Heart right ventricle (tissue), 16 donors: Measurements from ENCODE around the gene GKN1. TPM values are rescaled to one million over a fixed set of nuclear protein-coding genes. Genes with fewer than 3 reads are reported as not detected.

Source experiments
- ATAC-seq, 8 donors: fragments of 200-7000 bp; cut with Tn5 transposase; one replicate each; pipeline ENCODE4 v1.9.1; 2020; ENCODE audit warnings: mild to moderate bottlenecking in 8 of 8, moderate library complexity in 8 of 8, moderate number of reproducible peaks in 1 of 8
- DNase-seq, 2 donors: peaks; one replicate each; pipeline ENCODE4 v3.0.0-alpha.2; 2020
- H3K27ac ChIP-seq, 10 donors: fragments of 200-600 bp; sonication (generic) in 2 of 10; one replicate each; pipeline versions ENCODE4 v1.5.0 to v1.8.0; 2020 to 2022; ENCODE audit warnings: mild to moderate bottlenecking in 3 of 10
- H3K27me3 ChIP-seq, 7 donors: fragments of 200-600 bp; one replicate each; pipeline ENCODE4 v1.8.0; 2021 to 2022; ENCODE audit warnings: mild to moderate bottlenecking in 2 of 7
- H3K36me3 ChIP-seq, 9 donors: fragments of 200-600 bp; sonication (generic) in 1 of 9; one replicate each; pipeline versions ENCODE4 v1.5.0 to v1.8.0; 2020 to 2022; ENCODE audit warnings: mild to moderate bottlenecking in 2 of 9
- H3K4me1 ChIP-seq, 9 donors: fragments of 200-600 bp; sonication (generic) in 1 of 9; one replicate each; pipeline versions ENCODE4 v1.5.0 to v1.8.0; 2020 to 2022; ENCODE audit warnings: mild to moderate bottlenecking in 4 of 9
- H3K4me3 ChIP-seq, 10 donors: fragments of 200-600 bp; sonication (generic) in 2 of 10; one replicate each; pipeline versions ENCODE4 v1.5.0 to v1.8.0; 2020 to 2022; ENCODE audit warnings: mild to moderate bottlenecking in 7 of 10, moderate library complexity in 2 of 10
- H3K9me3 ChIP-seq, 11 donors: fragments of 200-600 bp in 10 of 11; sonication (generic) in 2 of 11; one replicate each; pipeline versions ENCODE4 v1.5.0 to v1.8.0; 2013 to 2022; ENCODE audit warnings: mild to moderate bottlenecking in 2 of 11, control low read depth in 1 of 11, moderate library complexity in 1 of 11
- CTCF ChIP-seq, 9 donors: fragments of 200-600 bp; sonication (generic) in 2 of 9; IDR thresholded peaks; one replicate each; pipeline versions ENCODE4 v1.5.0 to v1.8.0; 2021 to 2022; ENCODE audit warnings: antibody characterized with exemption in 9 of 9, mild to moderate bottlenecking in 5 of 9, moderate library complexity in 1 of 9
- WGBS, 2 donors: extraction: QIAGEN DNeasy Blood & Tissue Kit; methylation state at CpG; one replicate each; pipeline ENCODE4 v1.1.7; 2013; ENCODE audit warnings: inconsistent platforms in 1 of 2; 5-methylcytosine and 5-hydroxymethylcytosine counted together
- intact Hi-C, 10 donors: fragments of 100-400 bp; cut with DNase I; formaldehyde crosslinking; loops; one replicate each; pipeline versions ENCODE4 v1.11.1 to v1.14.2; 2022
- polyA plus RNA-seq, 2 donors: library from polyadenylated mRNA; stranded (reverse); fragments of 200-250 nt; gene quantifications; one replicate each; pipeline ENCODE4 v1.2.3, GENCODE V29; 2013
- total RNA-seq, 10 donors: library from RNA; stranded (reverse); fragmentation: NEBNext Ultra II Directional in 3 of 10; extraction: Animal tissue kit (Norgen Biotek cat#: 25700) in 3 of 10; gene quantifications; one replicate each; pipeline versions ENCODE4 v1.2.1 to v1.2.4, GENCODE V29; 2021 to 2023
- donor health status: Arrhythmogenic right ventricular cardiomyopathy.
- donor health status: ischemic (EF 13 %, LVEDD 7.1; RV severe dilation, severe dysfunction).
- donor health status: healthy with polysubstance abuse.
- donor health status: DM: no; HTN: yes; CAD: no.
- donor health status: DM: no; HTN: no; CAD: no.
- donor health status: ischemic (EF 25% LVEDD 6.9; RV normal size, moderate dysfunction).
- donor health status: ischemic (EF 25% LVEDD 5.7; RV mildly dilated, moderate dysfunction).
- donor health status: healthy.
- donor health status: DM: yes; HTN: yes; CAD: no.
- donor health status: Ischemic cardiomyopathy.
- donor health status: ischemic (EF 35%, LVEDD 5.7; RV mildly dilated, moderate dysfunction).
- donor health status: nonischemic (EF 11% LVEDD 7.7; RV severe dilation, severe dysfunction).
- donor health status: DM: yes; HTN: yes; CAD: no.
- donor health status: PGD.
- donor health status: ischemic (EF 29% LVEDD 5.4; RV normal size, mild dysfunction).
- donor health status: nonischemic (EF 23%, LVEDD 6.1; RV moderate dilation, normal function).

GKN1 gene
- total and polyA plus RNA-seq, 12 donors, result 0.19 TPM; not detected in 11

GRCh38 chr2:68936427-68936826 is 38.0 kb upstream of the GKN1 start:
- H3K9me3 ChIP-seq, result peaks cover 0 to 14% (median 0%) of the 10 kb centered on the region in 11 donors
- DNase-seq, result no peak
- peaks cover 0 to 4% (median 0%) of the 10 kb centered on the region in 7 donors for H3K27me3 ChIP-seq
- H3K4me1 ChIP-seq, result peaks cover 0 to 14% (median 0%) of the 10 kb centered on the region in 9 donors
- intact Hi-C loops, result no loop called here
- no peak overlapping the region for H3K27ac ChIP-seq
- no peak overlapping the region for H3K4me3 ChIP-seq
- 60 to 62% methylated on average over 2 of the region's 2 CpGs for WGBS, 2 donors
- no peak for TF ChIP-seq CTCF (IDR thresholded peaks at IDR 0.05)
- ATAC-seq, result no peak
- no peaks in the 10 kb centered on the region for H3K36me3 ChIP-seq

- 86 to 88% methylated on average over 1 of the region's 1 CpG for WGBS, 2 donors
- H3K36me3 ChIP-seq, result no peaks in the 10 kb centered on the region
- intact Hi-C loops, result no loop called here
- peak in 1 of 8 donors; percentile 26 for ATAC-seq
- H3K27me3 ChIP-seq, result peaks cover 0 to 4% (median 0%) of the 10 kb centered on the region in 7 donors
- H3K4me3 ChIP-seq, result no peak overlapping the region
- no peak for TF ChIP-seq CTCF (IDR thresholded peaks at IDR 0.05)
- H3K4me1 ChIP-seq, result peaks cover 0 to 14% (median 0%) of the 10 kb centered on the region in 9 donors
- DNase-seq, result no peak
- H3K27ac ChIP-seq, result no peak overlapping the region
- peaks cover 0 to 14% (median 0%) of the 10 kb centered on the region in 11 donors for H3K9me3 ChIP-seq
These were observed 37.5 kb upstream of the GKN1 start for GRCh38 chr2:68936889-68937288.

- Histone ChIP-seq H3K27ac (no peak overlapping the region), H3K9me3 (peaks cover 0 to 14% (median 0%) of the 10 kb centered on the region in 11 donors), H3K27me3 (peaks cover 0 to 4% (median 0%) of the 10 kb centered on the region in 7 donors), H3K4me1 (peaks cover 0 to 14% (median 0%) of the 10 kb centered on the region in 9 donors), H3K4me3 (no peak overlapping the region), H3K36me3 (no peaks in the 10 kb centered on the region)
- no peak for ATAC-seq
- intact Hi-C loops, result no loop called here
- no peak for DNase-seq
- TF ChIP-seq CTCF (IDR thresholded peaks at IDR 0.05), result no peak
- 64 to 74% methylated on average over 5 of the region's 5 CpGs for WGBS, 2 donors
These were observed 36.9 kb upstream of the GKN1 start for GRCh38 chr2:68937346-68938055.

- Histone ChIP-seq H3K36me3 (no peaks in the 10 kb centered on the region), H3K9me3 (peaks cover 0 to 14% (median 0%) of the 10 kb centered on the region in 11 donors), H3K27me3 (peaks cover 0 to 4% (median 0%) of the 10 kb centered on the region in 7 donors), H3K27ac (no peak overlapping the region), H3K4me3 (no peak overlapping the region), H3K4me1 (peaks cover 0 to 20% (median 0%) of the 10 kb centered on the region in 9 donors)
- DNase-seq (no peak), ATAC-seq (no peak)
- intact Hi-C loops, result no loop called here
- TF ChIP-seq CTCF (IDR thresholded peaks at IDR 0.05), result no peak
- WGBS, 2 donors, result 91 to 93% methylated on average over 3 of the region's 3 CpGs
These were observed 35.5 kb upstream of the GKN1 start for GRCh38 chr2:68938938-68939337.
